NT2/D1 (cell line): ENCODE data around the gene SNTG2.

Experiments used
- SUZ12 ChIP-seq: IDR thresholded peaks from 2 replicates; pipeline ENCODE4 v1.6.1; 2011; ENCODE audit not compliant: insufficient read length, insufficient read depth; ENCODE audit errors: extremely low read depth
- YY1 ChIP-seq: IDR thresholded peaks from 2 replicates; pipeline ENCODE4 v1.6.1; 2011; ENCODE audit not compliant: insufficient read length, insufficient read depth
- ZNF274 ChIP-seq: IDR thresholded peaks from 2 replicates; pipeline ENCODE4 v1.6.1; 2011; ENCODE audit warnings: mild to moderate bottlenecking, low read depth, low read length

DNA sequence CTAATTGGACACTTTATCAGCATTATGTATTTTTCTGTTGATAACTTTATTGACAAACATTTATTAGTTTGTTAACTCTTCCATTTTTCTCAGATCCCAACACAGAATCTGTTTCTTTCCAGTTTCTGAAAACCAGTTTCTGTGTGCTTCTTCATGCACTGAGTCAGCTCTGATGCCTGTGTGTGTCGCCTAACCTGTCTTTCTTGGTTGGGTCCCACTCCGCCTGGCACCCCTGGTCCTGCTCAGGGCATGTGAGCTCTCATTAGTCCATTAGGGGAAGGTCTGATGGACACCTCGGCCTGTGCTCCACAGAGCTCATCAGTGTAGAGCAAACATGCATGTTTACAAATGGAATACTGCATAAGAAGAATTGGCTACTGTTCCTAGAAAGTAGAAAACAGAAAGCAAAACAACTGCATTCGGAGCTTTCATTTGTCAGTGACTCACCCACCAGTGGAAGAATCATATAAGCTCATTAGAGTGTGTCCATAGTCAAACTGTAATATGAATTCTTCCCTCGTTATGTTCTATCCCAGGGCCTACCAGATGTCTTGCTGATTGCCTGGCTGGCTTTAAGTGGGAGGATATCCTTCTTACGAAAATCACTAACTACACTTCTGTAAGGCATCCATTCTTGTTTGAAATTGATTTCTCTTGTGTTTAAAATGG lies 137.7 kb downstream of the SNTG2 start:
- TF ChIP-seq ZNF274: no peak
- TF ChIP-seq YY1: no peak
- TF ChIP-seq SUZ12: no peak
